H1 (cell line): ENCODE data around the gene RILPL2. TPM values are rescaled to one million over a fixed set of nuclear protein-coding genes. Genes with fewer than 3 reads are reported as not detected.
"Not testable (repeated sequence)": the region's sequence is repeated elsewhere in the genome, so short reads cannot be mapped to it uniquely, and the experiment has no call there.

ENCODE experiments used
- CTCF ChIA-PET: fragments of 300-600 bp; sonication (Branson Sonifier 250); formaldehyde crosslinking; loops from one replicate; lab custom pipeline; 2021; ENCODE audit not compliant: partially characterized antibody; lab: Charles Lee
- POLR2A ChIA-PET: fragments of 300-600 bp; sonication (Branson Sonifier 250); formaldehyde crosslinking; loops from one replicate; lab custom pipeline; 2021; ENCODE audit warnings: inconsistent platforms; ENCODE audit not compliant: partially characterized antibody; lab: Charles Lee
- DNase-seq, 2 experiments: peaks; one replicate each; pipeline versions ENCODE4 v3.0.0 to v3.0.0-alpha.2; 2010 to 2022; ENCODE audit warnings: low spot score in 2 of 2, low read depth in 1 of 2, mixed read lengths in 1 of 2
- FAIRE-seq: peaks from 2 replicates; lab custom pipeline; 2011; peaks lifted over from hg19 to GRCh38; lab: Jason Lieb, UNC
- H2AFZ ChIP-seq: 2 replicates; pipeline ENCODE4 v1.8.1; 2012; ENCODE audit warnings: low read length, inconsistent platforms
- H2AK5ac ChIP-seq: 2 replicates; pipeline ENCODE4 v1.6.1; 2013; ENCODE audit warnings: low read depth, low read length
- H2BK120ac ChIP-seq: replicated peaks from 2 replicates; pipeline ENCODE3; 2013; ENCODE audit warnings: low read depth, low read length, inconsistent platforms
- H2BK12ac ChIP-seq: 2 replicates; pipeline ENCODE4 v1.6.1; 2013; ENCODE audit warnings: low read depth, low read length
- H2BK15ac ChIP-seq: 2 replicates; pipeline ENCODE4 v1.6.1; 2013; ENCODE audit warnings: low read length
- H2BK20ac ChIP-seq: 2 replicates; pipeline ENCODE4 v1.6.1; 2013; ENCODE audit warnings: low read length
- H2BK5ac ChIP-seq: 2 replicates; pipeline ENCODE4 v1.6.1; 2013; ENCODE audit warnings: low read depth, low read length
- H3K14ac ChIP-seq: 2 replicates; pipeline ENCODE4 v1.6.1; 2013; ENCODE audit warnings: inconsistent platforms; ENCODE audit not compliant: insufficient read length
- H3K18ac ChIP-seq: 2 replicates; pipeline ENCODE4 v1.6.1; 2013; ENCODE audit warnings: low read length; ENCODE audit errors: extremely low read depth
- H3K23ac ChIP-seq: 2 replicates; pipeline ENCODE4 v1.6.1; 2013; ENCODE audit warnings: inconsistent platforms; ENCODE audit not compliant: insufficient read length
- H3K23me2 ChIP-seq: 2 replicates; pipeline ENCODE4 v1.6.1; 2013; ENCODE audit warnings: low read depth, low read length
- H3K27ac ChIP-seq: 2 replicates; pipeline ENCODE4 v1.6.1; 2011; ENCODE audit warnings: low read depth, low read length, inconsistent platforms
- H3K27me3 ChIP-seq, 4 experiments: replicated peaks in 1 of 4; 1 replicate in 1 of 4; 2 replicates in 3 of 4; pipeline versions ENCODE4 v1.6.1 to v1.8.1; 2011 to 2013; ENCODE audit warnings: low read length in 3 of 4, mild to moderate bottlenecking in 3 of 4, inconsistent platforms in 2 of 4, mixed read lengths in 2 of 4, moderate library complexity in 1 of 4; ENCODE audit not compliant: control insufficient read depth in 3 of 4, insufficient read depth in 3 of 4; ENCODE audit errors: extremely low read depth in 1 of 4
- H3K36me3 ChIP-seq, 4 experiments: 2 replicates each; pipeline versions ENCODE4 v1.6.1 to v1.8.1; 2011 to 2013; ENCODE audit warnings: mild to moderate bottlenecking in 4 of 4, low read length in 3 of 4, moderate library complexity in 2 of 4, control low read depth in 1 of 4, inconsistent platforms in 1 of 4; ENCODE audit not compliant: insufficient read depth in 4 of 4, control insufficient read depth in 2 of 4
- H3K4ac ChIP-seq: replicated peaks from 2 replicates; pipeline ENCODE3; 2013; ENCODE audit warnings: low read length, low read depth, mixed read lengths, inconsistent platforms; ENCODE audit not compliant: insufficient read length
- H3K4me1 ChIP-seq, 4 experiments: replicated peaks in 1 of 4; 1 replicate in 1 of 4; 2 replicates in 3 of 4; pipeline versions ENCODE4 v1.6.1 to v1.8.1; 2011 to 2013; ENCODE audit warnings: low read length in 3 of 4, inconsistent platforms in 2 of 4, mixed read lengths in 1 of 4; ENCODE audit not compliant: insufficient read depth in 4 of 4, control insufficient read depth in 3 of 4
- H3K4me2 ChIP-seq, 2 experiments: 2 replicates each; pipeline versions ENCODE4 v1.6.1 to v1.8.1; 2011 to 2013; ENCODE audit warnings: low read depth in 2 of 2, low read length in 2 of 2, control low read depth in 1 of 2, inconsistent platforms in 1 of 2, mild to moderate bottlenecking in 1 of 2; ENCODE audit not compliant: insufficient read depth in 1 of 2
- H3K4me3 ChIP-seq, 4 experiments: fragments of 200-600, 300-600 bp in 1 of 4; sonication (generic), shearing (Covaris generic), sonication (Bioruptor Twin) in 1 of 4; 2 replicates each; pipeline versions ENCODE4 v1.5.1 to v1.8.1; 2011 to 2016; ENCODE audit warnings: low read length in 4 of 4, low read depth in 3 of 4, control low read depth in 2 of 4, inconsistent platforms in 2 of 4, mild to moderate bottlenecking in 2 of 4, mixed read lengths in 1 of 4, moderate library complexity in 1 of 4; ENCODE audit not compliant: insufficient read depth in 2 of 4; ENCODE audit errors: extremely low read depth in 1 of 4
- H3K56ac ChIP-seq: replicated peaks from 2 replicates; pipeline ENCODE3; 2013; ENCODE audit warnings: low read depth, mild to moderate bottlenecking, mixed read lengths, low read length, inconsistent platforms; ENCODE audit not compliant: insufficient read length
- H3K79me1 ChIP-seq: 2 replicates; pipeline ENCODE4 v1.6.1; 2013; ENCODE audit warnings: low read depth, low read length, control low read depth
- H3K79me2 ChIP-seq, 2 experiments: 2 replicates each; pipeline versions ENCODE4 v1.6.1 to v1.8.1; 2012 to 2013; ENCODE audit warnings: low read length in 2 of 2, mild to moderate bottlenecking in 2 of 2, inconsistent platforms in 1 of 2; ENCODE audit not compliant: insufficient read depth in 2 of 2, control insufficient read depth in 1 of 2
- H3K9ac ChIP-seq, 4 experiments: replicated peaks in 1 of 4; 1 replicate in 1 of 4; 2 replicates in 3 of 4; pipeline versions ENCODE4 v1.6.1 to v1.8.1; 2011 to 2013; ENCODE audit warnings: low read depth in 3 of 4, low read length in 3 of 4, control low read depth in 2 of 4, mild to moderate bottlenecking in 2 of 4, moderate library complexity in 2 of 4, inconsistent platforms in 1 of 4; ENCODE audit errors: extremely low read depth in 1 of 4
- H3K9me3 ChIP-seq, 2 experiments: 2 replicates each; pipeline versions ENCODE4 v1.6.1 to v1.8.1; 2012 to 2013; ENCODE audit warnings: mild to moderate bottlenecking in 2 of 2, moderate library complexity in 2 of 2, control low read depth in 1 of 2, inconsistent platforms in 1 of 2, low read depth in 1 of 2, low read length in 1 of 2, mixed read lengths in 1 of 2; ENCODE audit not compliant: insufficient read depth in 2 of 2
- H4K20me1 ChIP-seq, 2 experiments: replicated peaks in 1 of 2; 2 replicates each; pipeline versions ENCODE3 to v1.8.1; 2011 to 2013; ENCODE audit warnings: inconsistent platforms in 2 of 2, low read length in 2 of 2, mild to moderate bottlenecking in 1 of 2; ENCODE audit not compliant: insufficient read depth in 2 of 2, control insufficient read depth in 1 of 2
- H4K5ac ChIP-seq: 2 replicates; pipeline ENCODE4 v1.6.1; 2013; ENCODE audit warnings: low read length, low read depth, mixed read lengths, inconsistent platforms; ENCODE audit not compliant: insufficient read length
- H4K8ac ChIP-seq: 2 replicates; pipeline ENCODE4 v1.8.0; 2013; ENCODE audit warnings: mild to moderate bottlenecking, moderate library complexity, low read length, inconsistent platforms; ENCODE audit not compliant: insufficient read depth; ENCODE audit errors: extremely low read depth
- H4K91ac ChIP-seq: replicated peaks from 2 replicates; pipeline ENCODE3; 2013; ENCODE audit warnings: low read length, mixed read lengths, inconsistent platforms; ENCODE audit not compliant: insufficient read length
- whole genome bisulfite sequencing, 2 experiments: shearing (Covaris generic) in 1 of 2; methylation state at CpG; one replicate each; pipeline versions ENCODE4 v1.1.6 to v1.1.7; 2013 to 2015; ENCODE audit warnings: low lambda C conversion rate in 2 of 2, mixed read lengths in 2 of 2, inconsistent platforms in 1 of 2, low coverage in 1 of 2, missing lambda C conversion rate in 1 of 2; ENCODE audit not compliant: insufficient replicate concordance in 2 of 2, insufficient coverage in 1 of 2, insufficient read length in 1 of 2; ENCODE audit errors: extremely low coverage in 1 of 2, missing lambda C conversion rate in 1 of 2; 5-methylcytosine and 5-hydroxymethylcytosine counted together
- polyA plus RNA-seq, 7 experiments: library from polyadenylated mRNA; depleted of rRNA in 3 of 7; stranded (reverse) in 5 of 7; unstranded in 2 of 7; fragments of >200 nt in 5 of 7; fragments of 200-250 nt in 2 of 7; gene quantifications; 1 replicate in 5 of 7; 2 replicates in 1 of 7; 4 replicates in 1 of 7; pipeline versions ENCODE4 v1.2.1 to v1.2.3, GENCODE V29; 2011 to 2013; ENCODE audit warnings: missing spikeins in 2 of 7, mixed read lengths in 2 of 7
- total RNA-seq: library from RNA; stranded (reverse); fragmentation: NEBNext Ultra II Directional; extraction: Animal tissue kit (Norgen Biotek cat#: 25700); gene quantifications from 2 replicates; pipeline ENCODE4 v1.2.1, GENCODE V29; 2021

The RILPL2 gene
- total and polyA plus RNA-seq, 2 of the 8 experiments (the other 6 are each of a cell fraction or from before 2014, with no cell fraction given): 0.77 to 1.4 TPM

DNA sequence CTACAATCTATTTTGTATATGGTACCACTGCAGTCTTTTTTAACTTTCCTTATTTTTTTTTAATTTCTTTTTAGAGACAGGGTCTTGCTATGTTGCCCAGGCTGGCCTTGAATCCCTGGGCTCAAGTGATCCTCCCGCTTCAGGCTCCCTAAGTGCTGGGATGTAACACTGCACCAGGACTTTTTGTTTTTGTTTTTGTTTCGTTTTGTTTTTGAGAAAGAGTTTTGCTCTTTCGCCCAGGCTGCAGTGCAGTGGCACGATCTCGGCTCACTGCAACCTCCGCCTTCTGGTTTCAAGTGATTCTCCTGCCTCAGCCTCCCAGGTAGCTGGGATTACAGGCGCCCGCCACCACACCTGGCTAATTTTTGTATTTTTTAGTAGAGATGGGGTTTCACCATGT, 7.4 kb downstream of the RILPL2 start:
- H3K9ac ChIP-seq, H4K20me1 ChIP-seq, H3K79me2 ChIP-seq, H3K4me3 ChIP-seq, H2BK120ac ChIP-seq, FAIRE-seq, H2AFZ ChIP-seq, H4K5ac ChIP-seq, H3K4me2 ChIP-seq, H2BK20ac ChIP-seq, H3K18ac ChIP-seq, H3K36me3 ChIP-seq, CTCF ChIA-PET, H3K27ac ChIP-seq, POLR2A ChIA-PET, H2AK5ac ChIP-seq, H3K4me1 ChIP-seq, H2BK15ac ChIP-seq, H3K56ac ChIP-seq, H3K9me3 ChIP-seq, DNase-seq, H3K23ac ChIP-seq, H2BK12ac ChIP-seq, H4K91ac ChIP-seq, H3K4ac ChIP-seq, H3K27me3 ChIP-seq, H3K23me2 ChIP-seq, H3K14ac ChIP-seq, H3K79me1 ChIP-seq, H4K8ac ChIP-seq, H2BK5ac ChIP-seq: not testable (repeated sequence)
- 98% methylated on average over 8 of the region's 8 CpGs; no CpG with 5 or more reads in 1 of the 2 experiments for WGBS, 2 experiments
